Neural progenitor cell (in vitro differentiated cells): Measurements from ENCODE around the gene TCF4.

Experiments used
- EZH2 ChIP-seq: fragments of 200-600 bp; sonication (generic); IDR thresholded peaks from 2 replicates; pipeline ENCODE4 v1.6.1; 2017; ENCODE audit warnings: antibody characterized with exemption, mild to moderate bottlenecking, moderate library complexity
- EZH2phosphoT487 ChIP-seq: fragments of 200-600 bp; sonication (generic); IDR thresholded peaks from 2 replicates; pipeline ENCODE4 v1.6.1; 2017; ENCODE audit warnings: antibody characterized with exemption
- TF ChIP-seq, protein P1 (sequence below): fragments of 200-600 bp; sonication (generic); IDR thresholded peaks from 2 replicates; pipeline ENCODE4 v1.5.1; 2017; ENCODE audit warnings: antibody characterized with exemption, mild to moderate bottlenecking

DNA sequence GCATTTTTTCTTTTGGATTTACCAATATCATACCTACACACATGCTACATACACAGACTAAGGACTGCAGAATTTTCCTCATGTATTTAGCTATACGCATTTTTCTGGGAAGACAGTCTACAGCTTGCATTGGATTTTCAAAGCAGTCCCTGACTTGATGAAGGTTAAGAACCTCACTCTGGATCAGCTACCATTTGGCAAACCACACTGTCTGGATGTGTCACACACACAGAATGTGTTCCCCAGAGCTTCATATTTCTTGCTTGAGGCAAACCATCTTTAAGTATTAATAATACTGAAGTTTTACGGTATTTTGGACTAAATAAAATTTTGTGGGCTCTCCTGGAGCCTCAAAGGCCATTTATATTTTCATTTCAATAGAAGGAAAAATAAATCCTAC, 102.3 kb downstream of the TCF4 start:
- TF ChIP-seq, protein P1, sequence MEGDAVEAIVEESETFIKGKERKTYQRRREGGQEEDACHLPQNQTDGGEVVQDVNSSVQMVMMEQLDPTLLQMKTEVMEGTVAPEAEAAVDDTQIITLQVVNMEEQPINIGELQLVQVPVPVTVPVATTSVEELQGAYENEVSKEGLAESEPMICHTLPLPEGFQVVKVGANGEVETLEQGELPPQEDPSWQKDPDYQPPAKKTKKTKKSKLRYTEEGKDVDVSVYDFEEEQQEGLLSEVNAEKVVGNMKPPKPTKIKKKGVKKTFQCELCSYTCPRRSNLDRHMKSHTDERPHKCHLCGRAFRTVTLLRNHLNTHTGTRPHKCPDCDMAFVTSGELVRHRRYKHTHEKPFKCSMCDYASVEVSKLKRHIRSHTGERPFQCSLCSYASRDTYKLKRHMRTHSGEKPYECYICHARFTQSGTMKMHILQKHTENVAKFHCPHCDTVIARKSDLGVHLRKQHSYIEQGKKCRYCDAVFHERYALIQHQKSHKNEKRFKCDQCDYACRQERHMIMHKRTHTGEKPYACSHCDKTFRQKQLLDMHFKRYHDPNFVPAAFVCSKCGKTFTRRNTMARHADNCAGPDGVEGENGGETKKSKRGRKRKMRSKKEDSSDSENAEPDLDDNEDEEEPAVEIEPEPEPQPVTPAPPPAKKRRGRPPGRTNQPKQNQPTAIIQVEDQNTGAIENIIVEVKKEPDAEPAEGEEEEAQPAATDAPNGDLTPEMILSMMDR, result no peak
- TF ChIP-seq EZH2phosphoT487, result no peak
- TF ChIP-seq EZH2, result no peak
